Placental pericyte (primary cell): Measurements from ENCODE around the gene TBCE. TPM values are rescaled to one million over a fixed set of nuclear protein-coding genes. Genes with fewer than 3 reads are reported as not detected.

Experiments
- small RNA-seq: library from RNA; depleted of rRNA; stranded (forward); fragments of <200 nt; gene quantifications from one replicate; pipeline ENCODE3, GENCODE V24; 2012; ENCODE audit warnings: low replicate concordance
- total RNA-seq: library from RNA; depleted of rRNA; stranded (reverse); fragments of >200 nt; gene quantifications from 2 replicates; pipeline ENCODE4 v1.2.3, GENCODE V29; 2012

The TBCE gene, protein sequence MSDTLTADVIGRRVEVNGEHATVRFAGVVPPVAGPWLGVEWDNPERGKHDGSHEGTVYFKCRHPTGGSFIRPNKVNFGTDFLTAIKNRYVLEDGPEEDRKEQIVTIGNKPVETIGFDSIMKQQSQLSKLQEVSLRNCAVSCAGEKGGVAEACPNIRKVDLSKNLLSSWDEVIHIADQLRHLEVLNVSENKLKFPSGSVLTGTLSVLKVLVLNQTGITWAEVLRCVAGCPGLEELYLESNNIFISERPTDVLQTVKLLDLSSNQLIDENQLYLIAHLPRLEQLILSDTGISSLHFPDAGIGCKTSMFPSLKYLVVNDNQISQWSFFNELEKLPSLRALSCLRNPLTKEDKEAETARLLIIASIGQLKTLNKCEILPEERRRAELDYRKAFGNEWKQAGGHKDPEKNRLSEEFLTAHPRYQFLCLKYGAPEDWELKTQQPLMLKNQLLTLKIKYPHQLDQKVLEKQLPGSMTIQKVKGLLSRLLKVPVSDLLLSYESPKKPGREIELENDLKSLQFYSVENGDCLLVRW
- total RNA-seq, result 23.4 and 31.2 TPM in 2 replicates

DNA sequence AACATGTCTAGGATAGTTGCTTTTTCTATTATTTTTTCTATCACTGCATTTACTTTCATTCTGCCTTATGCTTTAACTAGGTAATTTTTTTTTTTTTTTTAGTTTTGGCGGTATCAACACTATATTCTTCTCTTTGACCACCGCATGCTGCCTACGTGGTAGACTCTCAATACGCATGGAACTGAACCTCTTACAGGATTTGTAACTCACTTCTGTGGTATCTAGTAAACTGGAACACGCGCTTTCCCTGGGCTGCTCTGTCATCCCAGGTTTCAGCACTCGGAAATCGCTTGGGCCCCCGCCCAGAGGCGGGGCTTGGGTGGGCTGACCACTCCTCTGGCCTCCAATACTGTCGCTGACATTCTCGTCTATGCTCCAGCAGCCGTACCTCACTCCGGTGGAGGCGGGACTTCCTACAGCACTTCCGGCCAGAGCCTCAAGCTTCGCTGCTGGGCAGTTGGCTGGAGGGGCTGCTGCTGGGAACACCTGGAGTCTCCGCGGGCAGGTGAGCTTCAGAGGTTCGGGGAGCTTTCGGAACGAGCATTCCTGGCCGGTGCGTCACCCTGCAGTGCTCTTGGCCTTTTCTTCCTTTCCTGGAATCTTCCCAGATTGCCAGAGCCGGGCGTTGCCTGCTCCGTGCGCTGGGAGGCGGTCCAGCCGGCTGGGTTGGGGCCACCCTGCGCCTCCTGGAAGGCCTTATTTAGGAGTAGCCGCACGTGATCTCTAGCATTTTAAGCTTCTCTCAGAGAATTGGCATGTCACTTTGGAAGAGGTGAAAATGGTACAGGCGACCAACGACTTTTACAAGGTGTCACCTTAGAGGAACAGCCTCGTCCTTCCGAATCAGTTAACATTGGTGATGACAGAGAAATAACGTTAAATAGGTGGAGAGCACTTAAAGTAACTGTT, at the start of gene TBCE:
TBCE (plus strand) TSS at position 428 of the 909 bp plus-strand sequence. CDS start 12,623 bp downstream, outside the sequence.

DNA sequence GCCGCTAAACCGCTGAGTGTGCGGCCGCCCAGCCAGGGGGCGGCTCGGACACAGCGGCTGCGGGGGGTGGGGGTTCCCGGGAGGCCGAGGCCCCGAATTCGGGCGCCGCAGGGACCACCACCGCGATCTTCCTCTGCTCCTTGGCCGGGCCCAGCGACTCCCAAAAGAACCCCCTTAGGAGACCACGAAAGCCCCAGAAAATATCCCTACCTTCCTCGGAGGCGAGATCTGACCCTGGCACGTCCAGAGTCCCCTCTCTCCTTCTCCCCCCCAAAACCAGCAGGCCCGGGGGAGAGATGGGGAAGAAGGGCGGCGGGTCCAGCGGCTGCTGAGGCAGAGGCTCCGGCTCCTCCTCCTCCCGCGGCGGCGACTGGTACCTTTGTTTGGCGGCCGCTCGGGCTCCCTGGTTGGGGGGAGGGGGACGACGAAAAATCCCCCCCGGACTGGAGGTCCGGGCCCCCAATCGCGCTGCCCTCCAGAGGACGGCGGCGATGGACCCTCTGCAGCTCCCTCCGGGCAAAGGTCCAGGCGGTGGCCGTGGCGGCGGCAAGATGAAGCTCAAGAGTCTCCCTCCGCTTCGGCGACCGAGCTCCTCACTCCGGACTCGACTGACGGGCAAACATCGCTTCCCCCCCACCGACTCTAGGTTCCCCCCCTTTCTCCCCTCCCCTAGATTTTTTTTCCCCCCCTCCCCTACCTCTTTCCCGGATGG, 39.5 kb upstream of the TBCE start, which contains the start of gene ARID4B:
ARID4B (minus strand) TSS at position 621 of the 712 bp plus-strand sequence. CDS start 1,260 bp downstream, outside the sequence.

DNA sequence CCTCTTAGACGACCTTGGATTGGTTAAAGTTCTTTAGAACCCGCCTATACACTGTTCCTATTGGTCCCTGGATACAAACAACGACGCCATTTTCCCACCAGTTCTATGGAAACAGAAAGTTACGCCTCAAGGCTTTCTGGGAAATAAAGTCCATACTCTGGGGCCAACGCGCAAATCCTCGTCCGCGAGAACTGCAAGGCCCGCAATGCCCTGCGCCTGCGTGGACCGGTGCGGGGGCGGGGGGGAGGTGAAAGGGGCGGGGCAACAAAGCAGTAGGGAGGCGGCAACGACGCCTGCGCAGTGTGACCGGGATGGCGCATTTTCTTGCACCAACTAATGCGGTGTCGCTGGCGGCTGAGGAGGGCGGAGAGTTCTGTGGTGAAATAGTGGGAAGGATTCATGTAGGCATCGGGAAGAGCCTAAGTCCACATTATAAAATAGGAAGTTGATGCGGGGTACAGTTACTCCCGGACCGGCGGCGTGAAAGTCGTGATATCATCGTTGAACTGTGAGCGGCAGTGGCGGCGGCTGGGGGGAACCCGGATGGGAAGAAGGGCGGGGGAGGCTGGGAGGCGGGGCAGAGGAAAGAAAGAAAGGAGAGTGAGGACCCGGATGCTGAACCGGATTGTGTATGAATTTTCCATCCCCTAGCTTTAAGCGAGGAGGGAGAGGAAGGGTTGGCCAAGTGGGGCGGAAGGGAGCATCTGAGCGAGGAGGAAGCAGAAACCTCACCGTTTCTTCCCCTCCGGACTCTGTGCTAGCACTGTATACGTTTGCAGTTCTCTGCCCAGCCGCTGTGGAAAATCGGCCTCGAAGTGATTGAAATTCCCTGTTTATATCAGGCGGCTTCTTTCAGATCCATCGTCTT, 38.7 kb upstream of the TBCE start, which contains the start of gene GGPS1:
GGPS1 (plus strand) TSS at position 300 of the 868 bp plus-strand sequence. CDS start 6,695 bp downstream, outside the sequence.

Small RNAs within 50 kb of the gene (small RNA-seq; reads per million reads assigned to genes)
- gene AL391994.1 (not detected), gene RPS21P1 (not detected)

Other genes with a start within 250 kb of the TBCE start
- gene TOMM20, start 238.6 kb upstream of the TBCE start, total RNA-seq, result 93.4 and 104 TPM in 2 replicates
- 32.5 and 65.9 TPM in 2 replicates for gene RBM34, start 206.2 kb upstream of the TBCE start, total RNA-seq
- gene ARID4B, start 39.2 kb upstream of the TBCE start, total RNA-seq, result 20.4 and 25.3 TPM in 2 replicates
- 23.2 and 27.1 TPM in 2 replicates for gene GGPS1, start 38.9 kb upstream of the TBCE start, total RNA-seq
- 39.6 and 54.7 TPM in 2 replicates for gene B3GALNT2, start 137.0 kb downstream of the TBCE start, total RNA-seq